B cell (primary cell): Measurements from ENCODE around the gene RBMS3. TPM values are rescaled to one million over a fixed set of nuclear protein-coding genes. Genes with fewer than 3 reads are reported as not detected.

Source experiments
- ATAC-seq: fragments of 200-7000 bp; cut with Tn5 transposase; one replicate; pipeline ENCODE4 v1.10.0; 2021; ENCODE audit warnings: low read depth, mild to moderate bottlenecking, moderate number of reproducible peaks, moderate library complexity
- CTCF ChIA-PET: fragments of 350-600 bp; sonication (Branson Sonifier 250); formaldehyde crosslinking; loops from one replicate; lab custom pipeline; 2021; ENCODE audit warnings: antibody characterized with exemption, inconsistent platforms; lab: Charles Lee
- POLR2A ChIA-PET: fragments of 350-600 bp; sonication (Branson Sonifier 250); formaldehyde crosslinking; loops from one replicate; lab custom pipeline; 2021; ENCODE audit warnings: antibody characterized with exemption; lab: Charles Lee
- DNase-seq: peaks from one replicate; pipeline ENCODE4 v3.0.0; 2013
- H2AFZ ChIP-seq: 2 replicates; pipeline ENCODE4 v1.6.1; 2012; ENCODE audit warnings: mild to moderate bottlenecking, low read depth, low read length; ENCODE audit not compliant: insufficient read depth, poor library complexity, severe bottlenecking
- H3K27ac ChIP-seq, 2 donors: 1 replicate in 1 of 2; 2 replicates in 1 of 2; pipeline ENCODE4 v1.5.1; 2012 to 2013; ENCODE audit warnings: low read length in 2 of 2, mild to moderate bottlenecking in 2 of 2, moderate library complexity in 1 of 2
- H3K27me3 ChIP-seq, 4 experiments: fragments of 200-600 bp in 1 of 4; sonication (generic) in 1 of 4; replicated peaks in 1 of 4; 1 replicate in 2 of 4; 2 replicates in 2 of 4; pipeline versions ENCODE4 v1.6.1 to v1.7.0; 2013 to 2016; ENCODE audit warnings: low read length in 3 of 4, mild to moderate bottlenecking in 2 of 4, mixed read lengths in 1 of 4, moderate library complexity in 1 of 4; ENCODE audit not compliant: insufficient read depth in 4 of 4, control insufficient read depth in 3 of 4; ENCODE audit errors: control extremely low read depth in 1 of 4
- H3K36me3 ChIP-seq, 2 experiments: replicated peaks in 1 of 2; 1 replicate in 1 of 2; 2 replicates in 1 of 2; pipeline versions ENCODE4 v1.6.1 to v1.7.1; 2013; ENCODE audit warnings: low read length in 1 of 2; ENCODE audit not compliant: insufficient read depth in 2 of 2, control insufficient read depth in 1 of 2; ENCODE audit errors: control extremely low read depth in 1 of 2, extremely low read depth in 1 of 2
- H3K4me1 ChIP-seq, 2 donors: fragments of 200-600 bp in 1 of 2; sonication (generic) in 1 of 2; 1 replicate in 1 of 2; 2 replicates in 1 of 2; pipeline versions ENCODE4 v1.5.1 to v1.6.1; 2013 to 2017; ENCODE audit warnings: low read length in 2 of 2; ENCODE audit not compliant: control insufficient read depth in 2 of 2, insufficient read depth in 2 of 2
- H3K4me2 ChIP-seq: replicated peaks from 2 replicates; pipeline ENCODE3; 2012; ENCODE audit warnings: mild to moderate bottlenecking, low read depth, low read length; ENCODE audit not compliant: poor library complexity, severe bottlenecking
- H3K4me3 ChIP-seq, 5 experiments: fragments of 200-600 bp in 1 of 5; sonication (generic) in 1 of 5; 1 replicate in 3 of 5; 2 replicates in 2 of 5; pipeline versions ENCODE4 v1.5.1 to v1.7.0; 2011 to 2016; ENCODE audit warnings: low read length in 4 of 5, mild to moderate bottlenecking in 4 of 5, low read depth in 2 of 5, control low read depth in 1 of 5, moderate library complexity in 1 of 5; ENCODE audit not compliant: insufficient read depth in 1 of 5; ENCODE audit errors: control extremely low read depth in 1 of 5, extremely low read depth in 1 of 5
- H3K79me2 ChIP-seq: fragments of 200-600 bp; sonication (generic); one replicate; pipeline ENCODE4 v1.6.0; 2016; ENCODE audit warnings: low read length; ENCODE audit not compliant: control insufficient read depth, insufficient read depth
- H3K9ac ChIP-seq: fragments of 200-600 bp; sonication (generic); 2 replicates; pipeline ENCODE4 v1.6.1; 2017; ENCODE audit warnings: mild to moderate bottlenecking, low read length, moderate library complexity
- H3K9me3 ChIP-seq, 3 donors: one replicate each; pipeline versions ENCODE4 v1.6.1 to v1.7.1; 2013; ENCODE audit warnings: low read length in 2 of 3; ENCODE audit not compliant: control insufficient read depth in 2 of 3, insufficient read depth in 1 of 3; ENCODE audit errors: control extremely low read depth in 1 of 3
- H4K20me1 ChIP-seq: 2 replicates; pipeline ENCODE4 v1.6.0; 2012; ENCODE audit warnings: mild to moderate bottlenecking, low read length; ENCODE audit not compliant: insufficient read depth, control insufficient read depth, poor library complexity, severe bottlenecking
- H3K27ac Mint-ChIP-seq: one replicate; pipeline ENCODE4 v1.8.0; 2021; ENCODE audit warnings: mixed read lengths
- H3K27me3 Mint-ChIP-seq: one replicate; pipeline ENCODE4 v1.8.0; 2021; ENCODE audit warnings: mixed read lengths
- H3K4me1 Mint-ChIP-seq: one replicate; pipeline ENCODE4 v1.8.0; 2021; ENCODE audit warnings: mixed read lengths
- H3K4me3 Mint-ChIP-seq: one replicate; pipeline ENCODE4 v1.8.0; 2021; ENCODE audit warnings: mixed read lengths
- H3K9me3 Mint-ChIP-seq: one replicate; pipeline ENCODE4 v1.8.0; 2022; ENCODE audit warnings: mixed read lengths; ENCODE audit not compliant: insufficient read depth
- EZH2 ChIP-seq: IDR thresholded peaks from 2 replicates; pipeline ENCODE4 v1.6.1; 2012; ENCODE audit warnings: borderline replicate concordance, low read depth, mild to moderate bottlenecking, moderate library complexity, low read length; ENCODE audit not compliant: insufficient read depth, poor library complexity, severe bottlenecking
- WGBS: methylation state at CpG from one replicate; pipeline ENCODE4 v1.1.5; 2013; ENCODE audit warnings: missing lambda C conversion rate; ENCODE audit not compliant: insufficient coverage; 5-methylcytosine and 5-hydroxymethylcytosine counted together
- intact Hi-C: fragments of 100-400 bp; cut with micrococcal nuclease; formaldehyde crosslinking; loops from one replicate; pipeline ENCODE4 v1.10.0; 2022
- polyA plus RNA-seq: library from polyadenylated mRNA; depleted of rRNA; stranded (reverse); fragments of >200 nt; gene quantifications from 2 replicates; pipeline ENCODE4 v1.2.3, GENCODE V29; 2012
- total RNA-seq, 2 donors: library from RNA; stranded (reverse); fragments of 120-200 nt in 1 of 2; gene quantifications; 1 replicate in 1 of 2; 2 replicates in 1 of 2; pipeline versions ENCODE4 v1.2.3 to v1.2.4, GENCODE V29; 2013 to 2022
- TF ChIP-seq, protein P1 (sequence below): fragments of 200-600 bp; IDR thresholded peaks from one replicate; pipeline ENCODE4 v1.8.0; 2022; ENCODE audit warnings: antibody characterized with exemption, mild to moderate bottlenecking

Gene RBMS3
- total and polyA plus RNA-seq, 2 donors (not counting 1 experiment from before 2014, with no cell fraction given), result not detected

DNA sequence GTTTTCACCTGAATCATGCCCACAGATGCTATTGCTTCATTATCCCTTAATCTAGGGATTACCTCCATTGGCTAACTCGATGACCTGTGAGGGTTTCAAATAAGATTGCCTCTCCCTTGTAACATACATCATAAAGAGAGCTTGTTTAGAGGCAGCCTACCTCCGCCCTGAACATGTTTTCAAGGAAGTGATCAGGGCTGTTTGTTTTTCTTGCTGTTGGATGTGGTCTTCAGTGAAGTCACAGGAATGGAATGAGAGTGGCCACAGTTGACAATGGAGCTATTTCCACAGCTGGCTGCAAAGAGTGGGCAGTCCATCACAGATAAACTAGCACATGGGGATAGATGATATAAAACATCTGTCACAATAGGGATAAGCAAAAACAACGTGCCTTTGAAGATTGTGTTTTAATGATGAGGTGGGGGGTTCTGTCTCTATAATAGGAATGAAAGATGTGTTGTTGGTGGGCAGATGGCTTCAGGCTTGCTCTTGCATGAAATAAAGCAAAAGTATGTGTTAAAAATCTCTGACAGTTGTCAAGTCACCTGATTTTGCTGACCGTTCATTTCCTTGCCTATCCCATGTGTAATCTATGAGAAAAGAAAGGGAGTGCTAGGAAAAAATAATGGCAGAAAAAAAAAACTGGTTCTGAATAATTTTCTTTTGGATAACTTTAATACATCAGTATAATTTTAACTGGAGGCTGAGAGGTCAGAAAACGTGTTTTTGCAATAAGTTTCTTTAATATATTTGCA, 642.3 kb downstream of the RBMS3 start:
- Histone ChIP-seq H3K4me2 (no peak overlapping the region), H3K79me2 (no peaks in the 10 kb centered on the region), H2AFZ (no peak overlapping the region), H3K9ac (no peak overlapping the region), H3K4me3 (no peak overlapping the region), H3K27me3 (no peaks in the 10 kb centered on the region), H3K9me3 (no peaks in the 10 kb centered on the region), H3K4me1 (no peaks in the 10 kb centered on the region), H3K27ac (no peak overlapping the region), H3K36me3 (no peaks in the 10 kb centered on the region), H4K20me1 (no peaks in the 10 kb centered on the region)
- H3K4me3 Mint-ChIP-seq, result no peak overlapping the region
- H3K27me3 Mint-ChIP-seq, result no peaks in the 10 kb centered on the region
- no peak for TF ChIP-seq EZH2
- TF ChIP-seq, protein P1, sequence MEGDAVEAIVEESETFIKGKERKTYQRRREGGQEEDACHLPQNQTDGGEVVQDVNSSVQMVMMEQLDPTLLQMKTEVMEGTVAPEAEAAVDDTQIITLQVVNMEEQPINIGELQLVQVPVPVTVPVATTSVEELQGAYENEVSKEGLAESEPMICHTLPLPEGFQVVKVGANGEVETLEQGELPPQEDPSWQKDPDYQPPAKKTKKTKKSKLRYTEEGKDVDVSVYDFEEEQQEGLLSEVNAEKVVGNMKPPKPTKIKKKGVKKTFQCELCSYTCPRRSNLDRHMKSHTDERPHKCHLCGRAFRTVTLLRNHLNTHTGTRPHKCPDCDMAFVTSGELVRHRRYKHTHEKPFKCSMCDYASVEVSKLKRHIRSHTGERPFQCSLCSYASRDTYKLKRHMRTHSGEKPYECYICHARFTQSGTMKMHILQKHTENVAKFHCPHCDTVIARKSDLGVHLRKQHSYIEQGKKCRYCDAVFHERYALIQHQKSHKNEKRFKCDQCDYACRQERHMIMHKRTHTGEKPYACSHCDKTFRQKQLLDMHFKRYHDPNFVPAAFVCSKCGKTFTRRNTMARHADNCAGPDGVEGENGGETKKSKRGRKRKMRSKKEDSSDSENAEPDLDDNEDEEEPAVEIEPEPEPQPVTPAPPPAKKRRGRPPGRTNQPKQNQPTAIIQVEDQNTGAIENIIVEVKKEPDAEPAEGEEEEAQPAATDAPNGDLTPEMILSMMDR, result no peak
- no peaks in the 10 kb centered on the region for H3K9me3 Mint-ChIP-seq
- DNase-seq (no peak), ATAC-seq (no peak)
- no peak overlapping the region for H3K27ac Mint-ChIP-seq
- CTCF ChIA-PET, result no interaction called here
- intact Hi-C loops, result no loop called here
- POLR2A ChIA-PET, result no interaction called here
- H3K4me1 Mint-ChIP-seq, result no peaks in the 10 kb centered on the region
- WGBS, result 25% methylated on average over 1 of the region's 5 CpGs

GRCh38 chr3:29924783-29925561, 644.1 kb downstream of the RBMS3 start:
- Histone ChIP-seq H3K4me3 (no peak overlapping the region), H3K79me2 (no peaks in the 10 kb centered on the region), H3K27me3 (no peaks in the 10 kb centered on the region), H3K4me2 (no peak overlapping the region), H2AFZ (no peak overlapping the region), H3K9me3 (no peaks in the 10 kb centered on the region), H3K36me3 (no peaks in the 10 kb centered on the region), H4K20me1 (no peaks in the 10 kb centered on the region), H3K4me1 (no peaks in the 10 kb centered on the region), H3K9ac (no peak overlapping the region), H3K27ac (no peak overlapping the region)
- ATAC-seq (no peak), DNase-seq (no peak)
- intact Hi-C loops, result no loop called here
- no peaks in the 10 kb centered on the region for H3K27me3 Mint-ChIP-seq
- H3K4me3 Mint-ChIP-seq, result no peak overlapping the region
- 89% methylated on average over 2 of the region's 10 CpGs for WGBS
- no peaks in the 10 kb centered on the region for H3K4me1 Mint-ChIP-seq
- POLR2A ChIA-PET, result no interaction called here
- CTCF ChIA-PET, result no interaction called here
- H3K27ac Mint-ChIP-seq, result no peak overlapping the region
- no peak for TF ChIP-seq EZH2
- TF ChIP-seq, protein P1, result no peak
- no peaks in the 10 kb centered on the region for H3K9me3 Mint-ChIP-seq
